OCI-LY3 (cell line): ENCODE measurements around the gene TRIM46.

Experiments
- EZH2phosphoT487 ChIP-seq: fragments of 200-600 bp; shearing (Covaris generic); IDR thresholded peaks from 2 replicates; pipeline ENCODE4 v1.6.1; 2018; ENCODE audit warnings: antibody characterized with exemption, mixed run types, low read depth
- TF ChIP-seq, protein P1 (sequence below): fragments of 200-600, 300-600 bp; sonication (generic); IDR thresholded peaks from 2 replicates; pipeline ENCODE4 v1.5.1; 2014; ENCODE audit warnings: antibody characterized with exemption, low read length, low read depth

DNA sequence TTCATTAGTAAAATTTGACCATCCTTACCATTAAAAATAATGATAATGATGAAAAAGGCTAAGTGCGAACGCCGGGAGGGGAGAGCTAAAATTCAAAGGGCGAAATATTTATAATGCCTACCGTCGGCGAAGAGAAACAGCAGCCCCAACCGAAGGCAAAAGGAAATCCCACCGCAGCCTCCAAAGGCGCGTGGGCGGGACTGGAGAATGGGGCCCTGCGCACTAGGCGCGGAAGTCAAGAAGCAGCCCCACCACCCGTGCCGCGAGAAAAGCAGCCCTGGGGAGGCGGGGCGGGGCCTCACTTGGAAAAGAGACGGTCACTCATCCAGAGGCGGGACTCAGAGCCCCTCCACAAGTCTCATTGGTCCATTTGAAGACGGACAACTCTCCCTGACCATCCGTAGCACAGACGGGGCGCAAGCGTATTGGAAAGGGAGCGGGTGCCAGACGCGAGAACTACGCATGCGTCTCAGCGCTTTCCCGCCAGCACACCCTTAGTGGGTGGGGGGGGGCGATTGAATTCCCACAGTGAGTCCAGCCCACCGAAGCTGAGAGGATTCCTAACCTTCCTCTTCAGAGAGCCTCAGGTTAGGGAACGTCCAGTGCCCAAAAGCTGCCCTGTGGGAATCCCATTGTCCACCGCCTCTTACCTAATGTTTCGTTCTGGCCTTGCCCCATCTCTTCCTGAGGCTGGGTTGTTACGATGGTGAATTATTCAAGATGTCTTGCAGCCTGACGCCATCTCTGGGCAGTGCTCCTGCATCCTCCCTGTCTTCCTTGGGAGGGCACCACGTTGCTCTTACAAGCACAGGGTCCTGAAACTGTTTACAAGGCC, 53.8 kb downstream of the TRIM46 start:
- no peak for TF ChIP-seq EZH2phosphoT487
- TF ChIP-seq, protein P1, sequence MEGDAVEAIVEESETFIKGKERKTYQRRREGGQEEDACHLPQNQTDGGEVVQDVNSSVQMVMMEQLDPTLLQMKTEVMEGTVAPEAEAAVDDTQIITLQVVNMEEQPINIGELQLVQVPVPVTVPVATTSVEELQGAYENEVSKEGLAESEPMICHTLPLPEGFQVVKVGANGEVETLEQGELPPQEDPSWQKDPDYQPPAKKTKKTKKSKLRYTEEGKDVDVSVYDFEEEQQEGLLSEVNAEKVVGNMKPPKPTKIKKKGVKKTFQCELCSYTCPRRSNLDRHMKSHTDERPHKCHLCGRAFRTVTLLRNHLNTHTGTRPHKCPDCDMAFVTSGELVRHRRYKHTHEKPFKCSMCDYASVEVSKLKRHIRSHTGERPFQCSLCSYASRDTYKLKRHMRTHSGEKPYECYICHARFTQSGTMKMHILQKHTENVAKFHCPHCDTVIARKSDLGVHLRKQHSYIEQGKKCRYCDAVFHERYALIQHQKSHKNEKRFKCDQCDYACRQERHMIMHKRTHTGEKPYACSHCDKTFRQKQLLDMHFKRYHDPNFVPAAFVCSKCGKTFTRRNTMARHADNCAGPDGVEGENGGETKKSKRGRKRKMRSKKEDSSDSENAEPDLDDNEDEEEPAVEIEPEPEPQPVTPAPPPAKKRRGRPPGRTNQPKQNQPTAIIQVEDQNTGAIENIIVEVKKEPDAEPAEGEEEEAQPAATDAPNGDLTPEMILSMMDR, result no peak
